SH-SY5Y (cell line): ENCODE results near the gene POU4F3.

Source experiments
- GATA2 ChIP-seq: IDR thresholded peaks from 2 replicates; pipeline ENCODE4 v1.6.1; 2011; ENCODE audit warnings: mild to moderate bottlenecking, low read depth, low read length
- GATA3 ChIP-seq: IDR thresholded peaks from 2 replicates; pipeline ENCODE4 v1.6.1; 2011; ENCODE audit warnings: low read depth, mild to moderate bottlenecking, low read length, moderate library complexity

GRCh38 chr5:146313027-146313426, 25.6 kb upstream of the POU4F3 start:
- TF ChIP-seq GATA2 (no peak), GATA3 (no peak)
